Measurements from ENCODE around the gene OR5AK2. TPM values are rescaled to one million over a fixed set of nuclear protein-coding genes. Genes with fewer than 3 reads are reported as not detected.

OR5AK2 gene
- total and polyA plus RNA-seq, 9 of the 15 experiments (the other 6 are each of a cell fraction or from before 2014, with no cell fraction given) = not detected

DNA sequence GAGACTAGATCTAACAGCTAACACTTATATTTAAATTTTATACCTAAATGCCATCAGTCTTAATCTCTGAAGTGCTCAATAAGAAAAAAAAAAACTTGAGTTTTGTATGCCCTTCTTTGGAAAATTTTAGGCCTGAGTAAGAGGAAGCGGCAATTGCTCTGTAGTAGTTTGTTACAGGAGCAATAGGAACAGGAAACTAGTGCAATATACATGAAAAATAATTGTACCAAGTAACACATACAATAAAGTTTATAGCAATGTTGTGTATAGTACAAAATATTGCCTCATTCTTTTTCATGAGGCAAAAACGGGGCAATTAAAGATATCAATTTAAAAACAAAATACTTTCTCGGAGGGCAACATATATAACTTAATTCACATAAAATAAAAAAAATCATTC, 19.7 kb downstream of the OR5AK2 start:
- no peaks in the 10 kb centered on the region for H3K36me3 ChIP-seq (ENCODE audit: control insufficient read depth, insufficient read depth, low read length)
- ATAC-seq (no peak), DNase-seq (ENCODE audit: extremely low read depth in 1 of 4, low spot score in 3 of 4) (no peak), FAIRE-seq (no peak)
- in situ Hi-C loops (cut with MboI) = loop anchor here (10.0 kb wide), 1 partner anchor 236 kb away; no protein-coding TSS in a partner anchor
- BruUV-seq (replicated peaks) = no TSS peak
- CTCF ChIA-PET (ENCODE audit: low intra/inter-chr PET ratio) = no interaction called here
- H3K27me3 ChIP-seq (ENCODE audit: control insufficient read depth in 2 of 2, insufficient read depth in 2 of 2, low read length in 2 of 2) = no peaks in the 10 kb centered on the region
- no peaks in the 10 kb centered on the region for H3K9me1 ChIP-seq (ENCODE audit: control insufficient read depth, insufficient read depth, low read length)
- no peaks in the 10 kb centered on the region for H3K9me3 ChIP-seq (replicated peaks; ENCODE audit: control insufficient read depth, insufficient read depth, low read depth, low read length)
- no peak overlapping the region for H3K4me3 ChIP-seq
- H2AFZ ChIP-seq (ENCODE audit: low read depth, low read length) = no peak overlapping the region
- H3K9ac ChIP-seq (ENCODE audit: insufficient read depth in 1 of 2, low read depth in 2 of 2, low read length in 2 of 2) = no peak overlapping the region
- no peaks in the 10 kb centered on the region for H4K20me1 ChIP-seq (replicated peaks; ENCODE audit: control insufficient read depth, insufficient read depth, low read length)
- no peaks in the 10 kb centered on the region for H3K4me1 ChIP-seq (replicated peaks in 1 of 2; ENCODE audit: control insufficient read depth in 2 of 2, insufficient read depth in 2 of 2, low read length in 2 of 2)
- H3K4me2 ChIP-seq (ENCODE audit: insufficient read depth, low read length) = no peak overlapping the region
- POLR2A ChIA-PET = no interaction called here
- no peak for TF ChIP-seq ARNT (IDR thresholded peaks at IDR 0.05)
- TF ChIP-seq ZBTB1 (CRISPR knock-in tag; IDR thresholded peaks at IDR 0.05; ENCODE audit: borderline replicate concordance, low read depth) = no peak
- TF ChIP-seq RBM14 (IDR thresholded peaks at IDR 0.05; ENCODE audit: borderline replicate concordance, insufficient read depth, low read depth, low read length) = no peak
- no peak for TF ChIP-seq ZKSCAN3 (CRISPR knock-in tag; IDR thresholded peaks at IDR 0.05)
- intact Hi-C loops (cut with micrococcal nuclease) = no loop called here
- no peaks in the 10 kb centered on the region for H3K79me2 ChIP-seq (ENCODE audit: control insufficient read depth, insufficient read depth, low read length)
- no peak overlapping the region for H3K27ac ChIP-seq (ENCODE audit: extremely low read depth, low read depth, low read length)
- WGBS (ENCODE audit: insufficient coverage, low coverage, missing lambda C conversion rate) = 2% methylated on average over 3 of the region's 3 CpGs

- Histone ChIP-seq H3K27me3 (ENCODE audit: control insufficient read depth in 2 of 2, insufficient read depth in 2 of 2, low read length in 2 of 2) (no peaks in the 10 kb centered on the region), H3K9me3 (replicated peaks; ENCODE audit: control insufficient read depth, insufficient read depth, low read depth, low read length) (no peaks in the 10 kb centered on the region), H3K4me1 (replicated peaks in 1 of 2; ENCODE audit: control insufficient read depth in 2 of 2, insufficient read depth in 2 of 2, low read length in 2 of 2) (no peaks in the 10 kb centered on the region), H3K9ac (ENCODE audit: insufficient read depth in 1 of 2, low read depth in 2 of 2, low read length in 2 of 2) (no peak overlapping the region), H3K4me3 (no peak overlapping the region), H3K27ac (ENCODE audit: extremely low read depth, low read depth, low read length) (no peak overlapping the region), H3K4me2 (ENCODE audit: insufficient read depth, low read length) (no peak overlapping the region), H3K79me2 (ENCODE audit: control insufficient read depth, insufficient read depth, low read length) (no peaks in the 10 kb centered on the region), H2AFZ (ENCODE audit: low read depth, low read length) (no peak overlapping the region), H3K36me3 (ENCODE audit: control insufficient read depth, insufficient read depth, low read length) (no peaks in the 10 kb centered on the region), H3K9me1 (ENCODE audit: control insufficient read depth, insufficient read depth, low read length) (no peaks in the 10 kb centered on the region), H4K20me1 (replicated peaks; ENCODE audit: control insufficient read depth, insufficient read depth, low read length) (no peaks in the 10 kb centered on the region)
- in situ Hi-C loops (cut with MboI) = no loop called here
- WGBS (ENCODE audit: insufficient coverage, low coverage, missing lambda C conversion rate) = 0% methylated on average over 2 of the region's 2 CpGs
- TF ChIP-seq MAFG (tag; conservative IDR thresholded peaks at IDR 0.05) (peak; percentile 24; the same call in 1 of the 2 replicates), MAFK (IDR thresholded peaks at IDR 0.05; ENCODE audit: low read length) (peak; percentile 72), MAFF (IDR thresholded peaks at IDR 0.05; ENCODE audit: low read length) (peak; percentile 77), CEBPG (CRISPR knock-in tag; IDR thresholded peaks at IDR 0.05) (no peak), CEBPG (tag; conservative IDR thresholded peaks at IDR 0.05 in 1 of 2, IDR thresholded peaks at IDR 0.05 in 1 of 2) (no peak), C11orf30 (IDR thresholded peaks at IDR 0.05; ENCODE audit: low read depth) (peak; percentile 34; the same call in 1 of the 2 replicates), ZFP1 (CRISPR knock-in tag; IDR thresholded peaks at IDR 0.05) (no peak), ZNF316 (IDR thresholded peaks at IDR 0.05) (peak; percentile 57), SP1 (CRISPR knock-in tag; IDR thresholded peaks at IDR 0.05) (no peak)
- CTCF ChIA-PET (ENCODE audit: low intra/inter-chr PET ratio) = no interaction called here
- FAIRE-seq = no peak
- intact Hi-C loops (cut with micrococcal nuclease) = no loop called here
- DNase-seq (ENCODE audit: extremely low read depth in 1 of 4, low spot score in 3 of 4) = no peak
- BruUV-seq (replicated peaks) = no TSS peak
- ATAC-seq = no peak
- POLR2A ChIA-PET = no interaction called here
These were observed 27.0 kb downstream of the OR5AK2 start for GRCh38 chr11:57015679-57016078.
